ENCODE data around the gene TRAF2.

Gene TRAF2

GRCh38 chr9:136973618-136974617 lies 87.6 kb downstream of the TRAF2 start:
- ATAC-seq (replicated peaks) (no peak), DNase-seq (no peak)
- Mint-ChIP-seq H3K4me3 (peak overlapping the region in 1 of 2 donors; percentile 83), H3K27me3 (no peaks in the 10 kb centered on the region), H3K27ac (peak overlapping the region in 1 of 2 donors; percentile 87), H3K4me1 (ENCODE audit: low read depth in 2 of 2) (peaks cover 6 to 24% of the 10 kb centered on the region in 2 donors), H3K9me3 (no peaks in the 10 kb centered on the region), H3K36me3 (ENCODE audit: insufficient read depth) (no peaks in the 10 kb centered on the region)

- ATAC-seq (replicated peaks) = peak; percentile 22
- Mint-ChIP-seq H3K27me3 (no peaks in the 10 kb centered on the region), H3K9me3 (no peaks in the 10 kb centered on the region), H3K36me3 (ENCODE audit: insufficient read depth) (no peaks in the 10 kb centered on the region), H3K27ac (peak overlapping the region; percentile 62 to 87), H3K4me3 (peak overlapping the region; percentile 63 to 83), H3K4me1 (ENCODE audit: low read depth in 2 of 2) (peaks cover 6 to 22% of the 10 kb centered on the region in 2 donors)
- no peak for DNase-seq
Observed at GRCh38 chr9:136974817-136975535, 88.7 kb downstream of the TRAF2 start.

- Mint-ChIP-seq H3K36me3 (ENCODE audit: insufficient read depth) (no peaks in the 10 kb centered on the region), H3K9me3 (no peaks in the 10 kb centered on the region), H3K27me3 (no peaks in the 10 kb centered on the region), H3K27ac (peak overlapping the region; percentile 62 to 87), H3K4me3 (peak overlapping the region; percentile 63 to 83), H3K4me1 (ENCODE audit: low read depth in 2 of 2) (peaks cover 6 to 22% of the 10 kb centered on the region in 2 donors)
- DNase-seq = peak in 2 of 3 experiments; percentile 56 to 57
- peak; percentile 39 for ATAC-seq (replicated peaks)
Observed at GRCh38 chr9:136975644-136976043, 89.3 kb downstream of the TRAF2 start.
